ENCODE measurements around the gene KAZN.

Gene KAZN

DNA sequence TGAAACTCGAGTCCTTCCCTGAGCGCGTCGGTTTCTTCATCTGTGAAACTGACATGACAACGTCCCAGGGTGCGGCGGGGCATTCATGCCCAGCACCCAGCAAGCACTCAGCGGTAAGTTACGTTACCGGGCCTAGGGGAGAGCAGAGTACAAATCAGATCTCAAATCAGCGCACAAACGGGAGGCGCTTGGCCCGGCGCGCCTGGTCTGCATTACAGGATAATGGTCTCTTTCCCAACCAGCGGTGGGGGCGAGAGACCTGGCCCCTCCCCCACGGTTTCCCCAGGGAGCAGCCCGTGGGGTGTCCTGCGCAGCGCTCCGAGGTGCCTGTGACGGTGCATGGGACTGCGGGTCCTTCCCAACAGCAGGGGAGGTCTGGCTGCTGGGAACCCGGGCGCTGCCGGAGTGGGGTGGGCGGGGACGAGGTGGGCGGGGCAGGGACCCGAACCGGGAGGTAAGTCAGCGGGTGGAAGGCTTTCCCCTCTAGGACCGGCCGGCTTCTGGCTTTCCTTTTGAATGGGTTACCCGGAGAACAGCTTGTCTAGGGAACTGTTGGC is 556.1 kb downstream of the KAZN start:
- Histone ChIP-seq H3K79me2 (ENCODE audit: insufficient read depth, low read length) (no peaks in the 10 kb centered on the region), H3K9ac (ENCODE audit: low read length) (no peak overlapping the region), H4K20me1 (ENCODE audit: insufficient read depth, low read length) (no peaks in the 10 kb centered on the region), H3K9me3 (ENCODE audit: low read length) (no peaks in the 10 kb centered on the region), H3K4me1 (ENCODE audit: insufficient read depth, low read length, severe bottlenecking) (no peaks in the 10 kb centered on the region), H3K36me3 (ENCODE audit: insufficient read depth, low read length) (no peaks in the 10 kb centered on the region), H3K4me3 (ENCODE audit: low read depth, low read length, poor library complexity, severe bottlenecking) (no peak overlapping the region), H3K9me2 (ENCODE audit: low read depth, low read length) (no peaks in the 10 kb centered on the region), H3K27me3 (ENCODE audit: insufficient read depth, low read length) (0 out of 2 replicates have a peak, but pooled peaks cover 4% of the 10 kb centered on the region), H3F3A (ENCODE audit: insufficient read depth, low read length) (no peaks in the 10 kb centered on the region), H3K4me2 (ENCODE audit: low read length) (no peak overlapping the region), H2AFZ (ENCODE audit: low read length) (no peak overlapping the region), H3K27ac (ENCODE audit: low read depth, low read length, poor library complexity, severe bottlenecking) (no peak overlapping the region)
- TF ChIP-seq, protein P1, sequence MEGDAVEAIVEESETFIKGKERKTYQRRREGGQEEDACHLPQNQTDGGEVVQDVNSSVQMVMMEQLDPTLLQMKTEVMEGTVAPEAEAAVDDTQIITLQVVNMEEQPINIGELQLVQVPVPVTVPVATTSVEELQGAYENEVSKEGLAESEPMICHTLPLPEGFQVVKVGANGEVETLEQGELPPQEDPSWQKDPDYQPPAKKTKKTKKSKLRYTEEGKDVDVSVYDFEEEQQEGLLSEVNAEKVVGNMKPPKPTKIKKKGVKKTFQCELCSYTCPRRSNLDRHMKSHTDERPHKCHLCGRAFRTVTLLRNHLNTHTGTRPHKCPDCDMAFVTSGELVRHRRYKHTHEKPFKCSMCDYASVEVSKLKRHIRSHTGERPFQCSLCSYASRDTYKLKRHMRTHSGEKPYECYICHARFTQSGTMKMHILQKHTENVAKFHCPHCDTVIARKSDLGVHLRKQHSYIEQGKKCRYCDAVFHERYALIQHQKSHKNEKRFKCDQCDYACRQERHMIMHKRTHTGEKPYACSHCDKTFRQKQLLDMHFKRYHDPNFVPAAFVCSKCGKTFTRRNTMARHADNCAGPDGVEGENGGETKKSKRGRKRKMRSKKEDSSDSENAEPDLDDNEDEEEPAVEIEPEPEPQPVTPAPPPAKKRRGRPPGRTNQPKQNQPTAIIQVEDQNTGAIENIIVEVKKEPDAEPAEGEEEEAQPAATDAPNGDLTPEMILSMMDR (IDR thresholded peaks at IDR 0.05; ENCODE audit: low read length) = no peak
- TF ChIP-seq EZH2 (IDR thresholded peaks at IDR 0.05; ENCODE audit: borderline replicate concordance, low read length) = no peak

DNA sequence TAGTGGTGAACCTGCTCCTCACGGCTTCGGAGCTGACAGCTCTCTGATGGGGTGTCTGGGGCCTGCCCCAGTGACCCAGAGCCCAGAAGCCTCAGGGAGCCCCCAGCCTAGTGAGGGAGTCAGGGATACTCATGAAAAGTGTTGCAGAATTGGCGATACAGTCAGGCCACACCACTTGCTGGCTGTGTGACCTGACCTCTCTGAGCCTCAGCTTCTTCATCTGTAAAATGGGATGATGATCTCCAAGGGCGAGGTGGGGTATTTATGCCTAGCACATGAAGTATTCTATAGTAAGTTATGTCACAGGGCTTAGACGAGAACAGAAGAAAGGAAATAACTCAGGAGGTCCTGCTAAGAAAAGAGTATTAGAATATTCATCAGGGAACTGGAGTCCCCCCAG is 556.7 kb downstream of the KAZN start:
- H4K20me1 ChIP-seq (ENCODE audit: insufficient read depth, low read length) = no peaks in the 10 kb centered on the region

DNA sequence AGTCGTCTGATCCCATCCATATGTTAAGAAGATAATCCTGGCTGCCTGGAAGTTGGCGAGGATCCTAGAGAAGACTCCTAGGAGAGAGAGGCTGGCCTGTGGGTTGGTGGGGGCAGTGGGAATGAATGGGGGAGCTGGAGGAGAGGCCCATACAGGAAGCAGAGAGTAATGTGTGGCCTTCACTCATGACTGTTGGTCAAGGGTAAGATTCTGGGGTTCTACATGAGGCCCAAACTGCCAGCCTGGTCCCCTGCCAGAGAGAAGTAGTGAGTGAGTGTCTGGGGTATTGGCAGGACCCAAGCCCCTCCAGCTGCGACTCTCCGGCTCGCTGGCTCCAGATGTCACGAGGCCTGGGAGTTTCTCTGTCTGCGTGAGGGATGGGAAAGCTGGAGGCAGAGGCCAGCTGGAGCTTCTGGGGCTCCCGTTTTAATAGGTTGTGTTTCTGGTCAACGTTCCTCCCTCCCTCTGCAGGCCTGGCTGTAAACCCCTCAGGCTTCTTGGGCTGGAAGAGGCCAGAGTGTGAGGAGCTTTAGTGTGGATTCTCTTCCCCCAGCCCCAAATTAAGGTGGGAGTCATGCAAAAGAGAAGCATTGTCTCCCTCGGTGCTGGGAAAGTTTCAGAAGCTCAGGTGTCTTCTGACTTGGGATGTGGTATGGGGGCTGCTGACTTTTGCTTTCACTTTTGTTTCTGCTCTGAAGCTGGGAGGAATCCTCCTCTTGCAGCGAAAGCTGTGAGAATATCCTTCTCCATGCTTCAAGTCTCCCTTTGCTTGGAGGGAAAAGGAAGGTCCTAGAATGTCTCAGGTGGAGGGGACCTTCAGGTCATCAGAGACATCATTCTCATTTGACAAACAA is 557.6 kb downstream of the KAZN start:
- Histone ChIP-seq H2AFZ (ENCODE audit: low read length) (no peak overlapping the region), H3K36me3 (ENCODE audit: insufficient read depth, low read length) (no peaks in the 10 kb centered on the region), H3K9ac (ENCODE audit: low read length) (no peak overlapping the region), H3K27me3 (ENCODE audit: insufficient read depth, low read length) (0 out of 2 replicates have a peak, but pooled peaks cover 4% of the 10 kb centered on the region), H3K4me1 (ENCODE audit: insufficient read depth, low read length, severe bottlenecking) (no peaks in the 10 kb centered on the region), H3F3A (ENCODE audit: insufficient read depth, low read length) (no peaks in the 10 kb centered on the region), H3K9me3 (ENCODE audit: low read length) (no peaks in the 10 kb centered on the region), H3K79me2 (ENCODE audit: insufficient read depth, low read length) (no peaks in the 10 kb centered on the region), H3K4me3 (ENCODE audit: low read depth, low read length, poor library complexity, severe bottlenecking) (no peak overlapping the region), H3K9me2 (ENCODE audit: low read depth, low read length) (no peaks in the 10 kb centered on the region), H4K20me1 (ENCODE audit: insufficient read depth, low read length) (no peaks in the 10 kb centered on the region), H3K4me2 (ENCODE audit: low read length) (no peak overlapping the region), H3K27ac (ENCODE audit: low read depth, low read length, poor library complexity, severe bottlenecking) (no peak overlapping the region)
- TF ChIP-seq, protein P1 (IDR thresholded peaks at IDR 0.05; ENCODE audit: low read length) = no peak

More for the DNA sequence above, 556.7 kb downstream of the KAZN start:
- Histone ChIP-seq H3F3A (ENCODE audit: insufficient read depth, low read length) (no peaks in the 10 kb centered on the region), H3K4me3 (ENCODE audit: low read depth, low read length, poor library complexity, severe bottlenecking) (no peak overlapping the region), H3K9me2 (ENCODE audit: low read depth, low read length) (no peaks in the 10 kb centered on the region), H3K27ac (ENCODE audit: low read depth, low read length, poor library complexity, severe bottlenecking) (no peak overlapping the region), H3K27me3 (ENCODE audit: insufficient read depth, low read length) (0 out of 2 replicates have a peak, but pooled peaks cover 4% of the 10 kb centered on the region), H3K36me3 (ENCODE audit: insufficient read depth, low read length) (no peaks in the 10 kb centered on the region), H3K4me2 (ENCODE audit: low read length) (no peak overlapping the region), H3K9ac (ENCODE audit: low read length) (no peak overlapping the region), H3K79me2 (ENCODE audit: insufficient read depth, low read length) (no peaks in the 10 kb centered on the region), H2AFZ (ENCODE audit: low read length) (no peak overlapping the region), H3K9me3 (ENCODE audit: low read length) (no peaks in the 10 kb centered on the region), H3K4me1 (ENCODE audit: insufficient read depth, low read length, severe bottlenecking) (no peaks in the 10 kb centered on the region)
- TF ChIP-seq, protein P1 (IDR thresholded peaks at IDR 0.05; ENCODE audit: low read length) = no peak
- no peak for TF ChIP-seq EZH2 (IDR thresholded peaks at IDR 0.05; ENCODE audit: borderline replicate concordance, low read length)
